Fibroblast of pulmonary artery (primary cell): Measurements from ENCODE around the gene ICOSLG.
"Not testable (repeated sequence)": the region's sequence is repeated elsewhere in the genome, so short reads cannot be mapped to it uniquely, and the experiment has no call there.

ENCODE experiments used
- DNase-seq: peaks from one replicate; pipeline ENCODE4 v3.0.0-alpha.2; 2010; ENCODE audit warnings: low read depth
- H3K4me3 ChIP-seq: replicated peaks from 2 replicates; pipeline ENCODE4 v1.5.1; 2011; ENCODE audit warnings: low read depth, mild to moderate bottlenecking, control low read depth, low read length, moderate library complexity
- CTCF ChIP-seq: IDR thresholded peaks from 2 replicates; pipeline ENCODE4 v1.5.1; 2011; ENCODE audit warnings: mild to moderate bottlenecking, control low read depth, low read length, inconsistent platforms; ENCODE audit errors: missing control alignments

Gene ICOSLG

GRCh38 chr21:44240842-44241241, at the start of gene ICOSLG:
TSS of gene ICOSLG (minus strand) at chr21:44240943. CDS start at chr21:44240817, 126 bp downstream.
- H3K4me3 ChIP-seq, DNase-seq: not testable (repeated sequence)

- TF ChIP-seq CTCF, result no peak
Observed at GRCh38 chr21:44289381-44290010, 48.8 kb upstream of the ICOSLG start.

GRCh38 chr21:44288251-44289110, 47.7 kb upstream of the ICOSLG start:
- DNase-seq, result no peak
- TF ChIP-seq CTCF, result no peak

More at GRCh38 chr21:44289381-44290010, 48.8 kb upstream of the ICOSLG start:
- DNase-seq, result no peak
- no peak overlapping the region for H3K4me3 ChIP-seq

GRCh38 chr21:44286716-44287632, 46.2 kb upstream of the ICOSLG start:
- no peak overlapping the region for H3K4me3 ChIP-seq
- TF ChIP-seq CTCF, result no peak
- no peak for DNase-seq

More at GRCh38 chr21:44288251-44289110, 47.7 kb upstream of the ICOSLG start:
- H3K4me3 ChIP-seq, result no peak overlapping the region

- no peak for TF ChIP-seq CTCF
- no peak overlapping the region for H3K4me3 ChIP-seq
- no peak for DNase-seq
Observed at GRCh38 chr21:44286086-44286715, 45.5 kb upstream of the ICOSLG start.

GRCh38 chr21:44285138-44285992, 44.6 kb upstream of the ICOSLG start, which contains the start of gene AIRE:
TSS of gene AIRE (plus strand) at chr21:44285876. CDS start at chr21:44286007, 131 bp downstream.
- DNase-seq, result no peak
- no peak within 1 kb of the TSS for H3K4me3 ChIP-seq
- no peak for TF ChIP-seq CTCF
